HEK293 (cell line): ENCODE data around the gene SMAD4.

Experiments used
- ATF2 ChIP-seq: fragments of 450-650 bp; formaldehyde crosslinking; IDR thresholded peaks from 2 replicates; pipeline ENCODE4 v1.5.1; 2016; ENCODE audit warnings: missing biosample characterization, missing genetic modification characterization, low read depth
- CTCF ChIP-seq: fragments of 450-650 bp; formaldehyde crosslinking; IDR thresholded peaks from 2 replicates; pipeline ENCODE4 v1.5.1; 2016; ENCODE audit warnings: missing biosample characterization, missing genetic modification characterization
- ZBTB7A ChIP-seq: fragments of 450-650 bp; formaldehyde crosslinking; IDR thresholded peaks from 2 replicates; pipeline ENCODE4 v1.5.1; 2016; ENCODE audit warnings: low read depth, missing biosample characterization, missing genetic modification characterization
- ZNF416 ChIP-seq: fragments of 450-650 bp; formaldehyde crosslinking; IDR thresholded peaks from 2 replicates; pipeline ENCODE4 v1.5.1; 2016; ENCODE audit warnings: missing biosample characterization, missing genetic modification characterization

GRCh38 chr18:51066273-51066672 lies 36.3 kb downstream of the SMAD4 start:
- no peak for TF ChIP-seq ZBTB7A (tag by site-specific recombination)
- TF ChIP-seq CTCF (tag by site-specific recombination) = no peak
- no peak for TF ChIP-seq ZNF416
- TF ChIP-seq ATF2 (tag by site-specific recombination) = no peak
